Activated CD4-positive, alpha-beta T cell treated with anti-CD3 and anti-CD28 coated beads for 36 hours (primary cell): ENCODE measurements around the gene DPP7. TPM values are rescaled to one million over a fixed set of nuclear protein-coding genes. Genes with fewer than 3 reads are reported as not detected.

ENCODE experiments used
- ATAC-seq: fragments of 200-7000 bp; cut with Tn5 transposase; one replicate; pipeline ENCODE4 v1.10.0; 2021; ENCODE audit warnings: mild to moderate bottlenecking, moderate library complexity
- CTCF ChIA-PET: fragments of 350-600 bp; sonication (Branson Sonifier 250); formaldehyde crosslinking; loops from one replicate; lab custom pipeline; 2021; ENCODE audit warnings: antibody characterized with exemption; lab: Charles Lee
- POLR2A ChIA-PET: fragments of 350-600 bp; sonication (Branson Sonifier 250); formaldehyde crosslinking; loops from one replicate; lab custom pipeline; 2021; ENCODE audit warnings: antibody characterized with exemption, inconsistent platforms; lab: Charles Lee
- DNase-seq: peaks from one replicate; pipeline ENCODE4 v3.0.0-alpha.2; 2020
- H3K27ac Mint-ChIP-seq: one replicate; pipeline ENCODE4 v1.8.0; 2021; ENCODE audit warnings: mixed read lengths
- H3K27me3 Mint-ChIP-seq: one replicate; pipeline ENCODE4 v1.8.0; 2021; ENCODE audit warnings: mixed read lengths
- H3K36me3 Mint-ChIP-seq: one replicate; pipeline ENCODE4 v1.8.0; 2021; ENCODE audit warnings: low read depth, mixed read lengths
- H3K4me1 Mint-ChIP-seq: one replicate; pipeline ENCODE4 v1.8.0; 2021; ENCODE audit warnings: mixed read lengths
- H3K4me3 Mint-ChIP-seq: one replicate; pipeline ENCODE4 v1.8.0; 2021; ENCODE audit warnings: mild to moderate bottlenecking, moderate library complexity, mixed read lengths
- H3K9me3 Mint-ChIP-seq: one replicate; pipeline ENCODE4 v1.8.0; 2021; ENCODE audit warnings: low read depth, mixed read lengths
- intact Hi-C, 2 experiments: fragments of 100-400 bp; cut with DNase I in 1 of 2; cut with micrococcal nuclease in 1 of 2; formaldehyde crosslinking; loops; one replicate each; pipeline versions ENCODE4 v1.14.2 to v1.15.1; 2022 to 2024; cut with DNase I, micrococcal nuclease
- total RNA-seq, 2 experiments: library from RNA; stranded (reverse); gene quantifications; one replicate each; pipeline ENCODE4 v1.2.3, GENCODE V29; 2021

Gene DPP7
- 100 to 1,000 TPM; 188 to 204 TPM for total RNA-seq

GRCh38 chr9:137114613-137115393 is at the start of gene DPP7:
Gene DPP7, minus strand, starts transcription at chr9:137114733. Its CDS starts 20 bp downstream, at chr9:137114713.
- peak within 1 kb of the TSS; percentile 51 for H3K27ac Mint-ChIP-seq
- intact Hi-C loops: loop anchor here (1.0 to 2.0 kb wide), 7 partner anchors 14 to 108 kb away; partner anchors contain the start of genes ANAPC2 (in 1 of the 2), MAN1B1 (in 1 of the 2), NDOR1 (in 1 of the 2) and SSNA1 (in 1 of the 2)

GRCh38 chr9:137163805-137164204 is 49.3 kb upstream of the DPP7 start:
- Mint-ChIP-seq H3K4me3 (no peak overlapping the region), H3K27me3 (peaks cover 32% of the 10 kb centered on the region), H3K4me1 (peaks cover 3% of the 10 kb centered on the region), H3K36me3 (no peaks in the 10 kb centered on the region), H3K9me3 (no peaks in the 10 kb centered on the region), H3K27ac (no peak overlapping the region)
- ATAC-seq: no peak
- DNase-seq: no peak
- ChIA-PET CTCF (no interaction called here), POLR2A (no interaction called here)
- intact Hi-C loops: no loop called here

More at GRCh38 chr9:137114613-137115393, at the start of gene DPP7:
- H3K9me3 Mint-ChIP-seq: no peaks in the 10 kb centered on the region
- H3K4me1 Mint-ChIP-seq: peaks cover 13% of the 10 kb centered on the region
- peaks cover 12% of the 10 kb centered on the region for H3K36me3 Mint-ChIP-seq
- H3K27me3 Mint-ChIP-seq: no peaks in the 10 kb centered on the region
- H3K4me3 Mint-ChIP-seq: peak within 1 kb of the TSS; percentile 72
- ATAC-seq (peak; percentile 90), DNase-seq (peak; percentile 89)
- POLR2A ChIA-PET: no interaction called here
- CTCF ChIA-PET: interaction anchor here (0.6 to 1.9 kb wide), 4 partner anchors 10 to 86 kb away, joined by 3 to 9 read pairs (median 5); no protein-coding TSS in a partner anchor

- Mint-ChIP-seq H3K27me3 (peaks cover 31% of the 10 kb centered on the region), H3K4me1 (peaks cover 3% of the 10 kb centered on the region), H3K9me3 (no peaks in the 10 kb centered on the region), H3K36me3 (no peaks in the 10 kb centered on the region), H3K27ac (no peak overlapping the region), H3K4me3 (no peak overlapping the region)
- no peak for DNase-seq
- intact Hi-C loops: no loop called here
- POLR2A ChIA-PET: no interaction called here
- no peak for ATAC-seq
- CTCF ChIA-PET: no interaction called here
Observed at GRCh38 chr9:137163365-137163715, 48.8 kb upstream of the DPP7 start.

GRCh38 chr9:137162505-137163364 is 48.2 kb upstream of the DPP7 start:
- H3K4me1 Mint-ChIP-seq: peaks cover 3% of the 10 kb centered on the region
- no peaks in the 10 kb centered on the region for H3K36me3 Mint-ChIP-seq
- no peak overlapping the region for H3K27ac Mint-ChIP-seq
- H3K9me3 Mint-ChIP-seq: no peaks in the 10 kb centered on the region
- ChIA-PET CTCF (interaction anchor here (0.6 kb wide), 2 partner anchors 67 to 79 kb away, joined by 3 to 4 read pairs; no protein-coding TSS in a partner anchor), POLR2A (no interaction called here)
- no peak overlapping the region for H3K4me3 Mint-ChIP-seq
- DNase-seq (peak; percentile 34), ATAC-seq (peak; percentile 39)
- H3K27me3 Mint-ChIP-seq: peaks cover 37% of the 10 kb centered on the region
- intact Hi-C loops: no loop called here

GRCh38 chr9:137161558-137162486 is 47.3 kb upstream of the DPP7 start:
- Mint-ChIP-seq H3K36me3 (no peaks in the 10 kb centered on the region), H3K4me1 (peaks cover 8% of the 10 kb centered on the region), H3K27ac (no peak overlapping the region), H3K9me3 (no peaks in the 10 kb centered on the region), H3K4me3 (no peak overlapping the region), H3K27me3 (peaks cover 41% of the 10 kb centered on the region)
- ChIA-PET POLR2A (no interaction called here), CTCF (interaction anchor here (0.6 kb wide), 1 partner anchor 78 kb away, joined by 3 read pairs; no protein-coding TSS in a partner anchor)
- intact Hi-C loops: no loop called here
- no peak for DNase-seq
- no peak for ATAC-seq

- Mint-ChIP-seq H3K27ac (no peak overlapping the region), H3K27me3 (peaks cover 42% of the 10 kb centered on the region), H3K36me3 (no peaks in the 10 kb centered on the region), H3K4me1 (peaks cover 11% of the 10 kb centered on the region), H3K4me3 (no peak overlapping the region), H3K9me3 (no peaks in the 10 kb centered on the region)
- DNase-seq: no peak
- ChIA-PET CTCF (no interaction called here), POLR2A (no interaction called here)
- no peak for ATAC-seq
- intact Hi-C loops: no loop called here
Observed at GRCh38 chr9:137160716-137161557, 46.4 kb upstream of the DPP7 start.

GRCh38 chr9:137160054-137160425 is 45.5 kb upstream of the DPP7 start:
- CTCF ChIA-PET: no interaction called here
- Mint-ChIP-seq H3K4me3 (no peak overlapping the region), H3K36me3 (no peaks in the 10 kb centered on the region), H3K9me3 (no peaks in the 10 kb centered on the region), H3K4me1 (peaks cover 11% of the 10 kb centered on the region), H3K27me3 (peaks cover 39% of the 10 kb centered on the region), H3K27ac (no peak overlapping the region)
- POLR2A ChIA-PET: no interaction called here
- DNase-seq: no peak
- intact Hi-C loops: no loop called here
- no peak for ATAC-seq

GRCh38 chr9:137159105-137160053 is 44.8 kb upstream of the DPP7 start:
- ChIA-PET CTCF (interaction anchor here (0.6 kb wide), 1 partner anchor 30 kb away, joined by 3 read pairs; no protein-coding TSS in a partner anchor), POLR2A (no interaction called here)
- peaks cover 11% of the 10 kb centered on the region for H3K4me1 Mint-ChIP-seq
- H3K9me3 Mint-ChIP-seq: no peaks in the 10 kb centered on the region
- no peak overlapping the region for H3K27ac Mint-ChIP-seq
- no peak overlapping the region for H3K4me3 Mint-ChIP-seq
- intact Hi-C loops: no loop called here
- DNase-seq: no peak
- ATAC-seq: no peak
- no peaks in the 10 kb centered on the region for H3K36me3 Mint-ChIP-seq
- peaks cover 38% of the 10 kb centered on the region for H3K27me3 Mint-ChIP-seq

GRCh38 chr9:137158625-137159024 is 44.1 kb upstream of the DPP7 start:
- intact Hi-C loops: no loop called here
- Mint-ChIP-seq H3K9me3 (no peaks in the 10 kb centered on the region), H3K4me1 (peaks cover 11% of the 10 kb centered on the region), H3K27ac (no peak overlapping the region), H3K36me3 (no peaks in the 10 kb centered on the region), H3K27me3 (peaks cover 35% of the 10 kb centered on the region), H3K4me3 (no peak overlapping the region)
- ChIA-PET CTCF (interaction anchor here (0.6 kb wide), 1 partner anchor 29 kb away, joined by 3 read pairs; no protein-coding TSS in a partner anchor), POLR2A (no interaction called here)
- ATAC-seq (no peak), DNase-seq (no peak)
